H1 (cell line): Measurements from ENCODE around the gene MACROD2. TPM values are rescaled to one million over a fixed set of nuclear protein-coding genes. Genes with fewer than 3 reads are reported as not detected.

ENCODE experiments used
- BCL11A ChIP-seq, 2 experiments: IDR thresholded peaks; one replicate each; pipeline ENCODE4 v1.6.1; 2011; ENCODE audit warnings: low read depth in 2 of 2, low read length in 2 of 2, mild to moderate bottlenecking in 2 of 2
- CBX8 ChIP-seq: fragments of 300-800, 300-1000 bp; sonication (generic); IDR thresholded peaks from 2 replicates; pipeline ENCODE4 v1.7.1; 2016; ENCODE audit warnings: low read depth, low read length, borderline replicate concordance
- FOSL1 ChIP-seq: IDR thresholded peaks from 2 replicates; pipeline ENCODE4 v1.6.1; 2011; ENCODE audit warnings: mild to moderate bottlenecking, low read depth, low read length, moderate library complexity; ENCODE audit not compliant: insufficient read depth
- GABPA ChIP-seq: IDR thresholded peaks from 2 replicates; pipeline ENCODE4 v1.6.1; 2011; ENCODE audit warnings: mild to moderate bottlenecking, low read length, moderate library complexity, borderline replicate concordance; ENCODE audit not compliant: insufficient read depth
- GTF2F1 ChIP-seq: IDR thresholded peaks from 2 replicates; pipeline ENCODE4 v1.6.1; 2012; ENCODE audit warnings: low read depth, low read length, improper control_type of control experiment, borderline replicate concordance
- POU5F1 ChIP-seq: IDR thresholded peaks from 2 replicates; pipeline ENCODE4 v1.6.1; 2011; ENCODE audit warnings: low read depth, mild to moderate bottlenecking, low read length, moderate library complexity
- RAD21 ChIP-seq, 2 experiments: IDR thresholded peaks in 1 of 2; conservative IDR thresholded peaks in 1 of 2; 2 replicates each; pipeline ENCODE4 v1.6.1; 2011; ENCODE audit warnings: low read depth in 2 of 2, low read length in 2 of 2, improper control_type of control experiment in 1 of 2, inconsistent platforms in 1 of 2, mild to moderate bottlenecking in 1 of 2, moderate library complexity in 1 of 2
- polyA plus RNA-seq, 7 experiments: library from polyadenylated mRNA; depleted of rRNA in 3 of 7; stranded (reverse) in 5 of 7; unstranded in 2 of 7; fragments of >200 nt in 5 of 7; fragments of 200-250 nt in 2 of 7; gene quantifications; 1 replicate in 5 of 7; 2 replicates in 1 of 7; 4 replicates in 1 of 7; pipeline versions ENCODE4 v1.2.1 to v1.2.3, GENCODE V29; 2011 to 2013; ENCODE audit warnings: missing spikeins in 2 of 7, mixed read lengths in 2 of 7
- total RNA-seq: library from RNA; stranded (reverse); fragmentation: NEBNext Ultra II Directional; extraction: Animal tissue kit (Norgen Biotek cat#: 25700); gene quantifications from 2 replicates; pipeline ENCODE4 v1.2.1, GENCODE V29; 2021
- TF ChIP-seq, protein P1 (sequence below): fragments of 300-600 bp; sonication (generic); IDR thresholded peaks from 2 replicates; pipeline ENCODE4 v1.7.1; 2012; ENCODE audit warnings: low read length, moderate library complexity, mild to moderate bottlenecking, inconsistent platforms; ENCODE audit not compliant: insufficient replicate concordance
- TF ChIP-seq, protein P2 (sequence below): IDR thresholded peaks from 2 replicates; pipeline ENCODE4 v1.6.1; 2012; ENCODE audit warnings: low read length, inconsistent platforms

Gene MACROD2
- total and polyA plus RNA-seq, 2 of the 8 experiments (the other 6 are each of a cell fraction or from before 2014, with no cell fraction given) = 0.70 to 3.9 TPM

DNA sequence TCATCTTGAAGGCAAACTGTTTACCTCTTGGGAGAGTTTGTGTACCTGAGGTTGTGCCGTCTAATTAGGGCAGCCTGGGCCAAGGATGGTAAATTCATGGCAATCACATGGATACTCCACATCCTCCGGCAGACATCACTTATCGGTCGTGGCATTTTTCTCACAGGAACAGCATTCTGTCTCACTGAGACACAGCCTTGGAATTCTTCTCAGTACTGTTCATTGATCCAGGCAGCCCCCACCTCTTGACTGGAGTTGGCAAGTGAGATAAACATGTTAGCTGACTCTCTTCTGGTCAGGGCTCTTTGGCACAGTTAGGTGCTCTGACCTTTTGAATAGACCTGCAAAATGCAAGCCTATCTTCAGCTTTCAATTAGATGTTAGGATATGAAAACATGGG is 853.5 kb downstream of the MACROD2 start (continued):
- TF ChIP-seq, protein P1, sequence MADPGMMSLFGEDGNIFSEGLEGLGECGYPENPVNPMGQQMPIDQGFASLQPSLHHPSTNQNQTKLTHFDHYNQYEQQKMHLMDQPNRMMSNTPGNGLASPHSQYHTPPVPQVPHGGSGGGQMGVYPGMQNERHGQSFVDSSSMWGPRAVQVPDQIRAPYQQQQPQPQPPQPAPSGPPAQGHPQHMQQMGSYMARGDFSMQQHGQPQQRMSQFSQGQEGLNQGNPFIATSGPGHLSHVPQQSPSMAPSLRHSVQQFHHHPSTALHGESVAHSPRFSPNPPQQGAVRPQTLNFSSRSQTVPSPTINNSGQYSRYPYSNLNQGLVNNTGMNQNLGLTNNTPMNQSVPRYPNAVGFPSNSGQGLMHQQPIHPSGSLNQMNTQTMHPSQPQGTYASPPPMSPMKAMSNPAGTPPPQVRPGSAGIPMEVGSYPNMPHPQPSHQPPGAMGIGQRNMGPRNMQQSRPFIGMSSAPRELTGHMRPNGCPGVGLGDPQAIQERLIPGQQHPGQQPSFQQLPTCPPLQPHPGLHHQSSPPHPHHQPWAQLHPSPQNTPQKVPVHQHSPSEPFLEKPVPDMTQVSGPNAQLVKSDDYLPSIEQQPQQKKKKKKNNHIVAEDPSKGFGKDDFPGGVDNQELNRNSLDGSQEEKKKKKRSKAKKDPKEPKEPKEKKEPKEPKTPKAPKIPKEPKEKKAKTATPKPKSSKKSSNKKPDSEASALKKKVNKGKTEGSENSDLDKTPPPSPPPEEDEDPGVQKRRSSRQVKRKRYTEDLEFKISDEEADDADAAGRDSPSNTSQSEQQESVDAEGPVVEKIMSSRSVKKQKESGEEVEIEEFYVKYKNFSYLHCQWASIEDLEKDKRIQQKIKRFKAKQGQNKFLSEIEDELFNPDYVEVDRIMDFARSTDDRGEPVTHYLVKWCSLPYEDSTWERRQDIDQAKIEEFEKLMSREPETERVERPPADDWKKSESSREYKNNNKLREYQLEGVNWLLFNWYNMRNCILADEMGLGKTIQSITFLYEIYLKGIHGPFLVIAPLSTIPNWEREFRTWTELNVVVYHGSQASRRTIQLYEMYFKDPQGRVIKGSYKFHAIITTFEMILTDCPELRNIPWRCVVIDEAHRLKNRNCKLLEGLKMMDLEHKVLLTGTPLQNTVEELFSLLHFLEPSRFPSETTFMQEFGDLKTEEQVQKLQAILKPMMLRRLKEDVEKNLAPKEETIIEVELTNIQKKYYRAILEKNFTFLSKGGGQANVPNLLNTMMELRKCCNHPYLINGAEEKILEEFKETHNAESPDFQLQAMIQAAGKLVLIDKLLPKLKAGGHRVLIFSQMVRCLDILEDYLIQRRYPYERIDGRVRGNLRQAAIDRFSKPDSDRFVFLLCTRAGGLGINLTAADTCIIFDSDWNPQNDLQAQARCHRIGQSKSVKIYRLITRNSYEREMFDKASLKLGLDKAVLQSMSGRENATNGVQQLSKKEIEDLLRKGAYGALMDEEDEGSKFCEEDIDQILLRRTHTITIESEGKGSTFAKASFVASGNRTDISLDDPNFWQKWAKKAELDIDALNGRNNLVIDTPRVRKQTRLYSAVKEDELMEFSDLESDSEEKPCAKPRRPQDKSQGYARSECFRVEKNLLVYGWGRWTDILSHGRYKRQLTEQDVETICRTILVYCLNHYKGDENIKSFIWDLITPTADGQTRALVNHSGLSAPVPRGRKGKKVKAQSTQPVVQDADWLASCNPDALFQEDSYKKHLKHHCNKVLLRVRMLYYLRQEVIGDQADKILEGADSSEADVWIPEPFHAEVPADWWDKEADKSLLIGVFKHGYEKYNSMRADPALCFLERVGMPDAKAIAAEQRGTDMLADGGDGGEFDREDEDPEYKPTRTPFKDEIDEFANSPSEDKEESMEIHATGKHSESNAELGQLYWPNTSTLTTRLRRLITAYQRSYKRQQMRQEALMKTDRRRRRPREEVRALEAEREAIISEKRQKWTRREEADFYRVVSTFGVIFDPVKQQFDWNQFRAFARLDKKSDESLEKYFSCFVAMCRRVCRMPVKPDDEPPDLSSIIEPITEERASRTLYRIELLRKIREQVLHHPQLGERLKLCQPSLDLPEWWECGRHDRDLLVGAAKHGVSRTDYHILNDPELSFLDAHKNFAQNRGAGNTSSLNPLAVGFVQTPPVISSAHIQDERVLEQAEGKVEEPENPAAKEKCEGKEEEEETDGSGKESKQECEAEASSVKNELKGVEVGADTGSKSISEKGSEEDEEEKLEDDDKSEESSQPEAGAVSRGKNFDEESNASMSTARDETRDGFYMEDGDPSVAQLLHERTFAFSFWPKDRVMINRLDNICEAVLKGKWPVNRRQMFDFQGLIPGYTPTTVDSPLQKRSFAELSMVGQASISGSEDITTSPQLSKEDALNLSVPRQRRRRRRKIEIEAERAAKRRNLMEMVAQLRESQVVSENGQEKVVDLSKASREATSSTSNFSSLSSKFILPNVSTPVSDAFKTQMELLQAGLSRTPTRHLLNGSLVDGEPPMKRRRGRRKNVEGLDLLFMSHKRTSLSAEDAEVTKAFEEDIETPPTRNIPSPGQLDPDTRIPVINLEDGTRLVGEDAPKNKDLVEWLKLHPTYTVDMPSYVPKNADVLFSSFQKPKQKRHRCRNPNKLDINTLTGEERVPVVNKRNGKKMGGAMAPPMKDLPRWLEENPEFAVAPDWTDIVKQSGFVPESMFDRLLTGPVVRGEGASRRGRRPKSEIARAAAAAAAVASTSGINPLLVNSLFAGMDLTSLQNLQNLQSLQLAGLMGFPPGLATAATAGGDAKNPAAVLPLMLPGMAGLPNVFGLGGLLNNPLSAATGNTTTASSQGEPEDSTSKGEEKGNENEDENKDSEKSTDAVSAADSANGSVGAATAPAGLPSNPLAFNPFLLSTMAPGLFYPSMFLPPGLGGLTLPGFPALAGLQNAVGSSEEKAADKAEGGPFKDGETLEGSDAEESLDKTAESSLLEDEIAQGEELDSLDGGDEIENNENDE = no peak
- TF ChIP-seq CBX8 = no peak
- TF ChIP-seq GABPA = no peak
- no peak for TF ChIP-seq BCL11A (IDR thresholded peaks at IDR 0.05; ENCODE audit: low read depth in 2 of 2, low read length in 2 of 2)
- TF ChIP-seq, protein P2, sequence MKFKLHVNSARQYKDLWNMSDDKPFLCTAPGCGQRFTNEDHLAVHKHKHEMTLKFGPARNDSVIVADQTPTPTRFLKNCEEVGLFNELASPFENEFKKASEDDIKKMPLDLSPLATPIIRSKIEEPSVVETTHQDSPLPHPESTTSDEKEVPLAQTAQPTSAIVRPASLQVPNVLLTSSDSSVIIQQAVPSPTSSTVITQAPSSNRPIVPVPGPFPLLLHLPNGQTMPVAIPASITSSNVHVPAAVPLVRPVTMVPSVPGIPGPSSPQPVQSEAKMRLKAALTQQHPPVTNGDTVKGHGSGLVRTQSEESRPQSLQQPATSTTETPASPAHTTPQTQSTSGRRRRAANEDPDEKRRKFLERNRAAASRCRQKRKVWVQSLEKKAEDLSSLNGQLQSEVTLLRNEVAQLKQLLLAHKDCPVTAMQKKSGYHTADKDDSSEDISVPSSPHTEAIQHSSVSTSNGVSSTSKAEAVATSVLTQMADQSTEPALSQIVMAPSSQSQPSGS = no peak
- no peak for TF ChIP-seq RAD21 (IDR thresholded peaks at IDR 0.05 in 1 of 2, conservative IDR thresholded peaks at IDR 0.05 in 1 of 2; ENCODE audit: low read depth in 2 of 2, low read length in 2 of 2)
- no peak for TF ChIP-seq GTF2F1
- no peak for TF ChIP-seq POU5F1
- no peak for TF ChIP-seq FOSL1
